Pancreas (tissue), 10 donors: ENCODE measurements around the gene RDH14. TPM values are rescaled to one million over a fixed set of nuclear protein-coding genes. Genes with fewer than 3 reads are reported as not detected.
A peak's percentile ranks its signal among the peaks of the same experiment; 100 is the strongest.

Source experiments
- ATAC-seq, 4 donors: fragments of 200-7000 bp; cut with Tn5 transposase; one replicate each; pipeline versions ENCODE4 v1.8.0 to v1.9.1; 2020; ENCODE audit warnings: mild to moderate bottlenecking in 4 of 4, moderate library complexity in 4 of 4
- DNase-seq, 6 donors: peaks; one replicate each; pipeline ENCODE4 v3.0.0-alpha.2; 2020
- FAIRE-seq: peaks from 2 replicates; lab custom pipeline; 2012; peaks lifted over from hg19 to GRCh38; lab: Jason Lieb, UNC
- H3K27ac ChIP-seq, 4 donors: fragments of 200-600 bp; sonication (generic); 1 replicate in 3 of 4; 2 replicates in 1 of 4; pipeline versions ENCODE4 v1.5.0 to v1.8.0; 2020
- H3K27me3 ChIP-seq, 4 donors: fragments of 200-600 bp; one replicate each; pipeline ENCODE4 v1.8.0; 2021
- H3K36me3 ChIP-seq, 3 donors: fragments of 200-600 bp; sonication (generic) in 1 of 3; one replicate each; pipeline versions ENCODE4 v1.5.0 to v1.8.0; 2020 to 2021
- H3K4me1 ChIP-seq, 3 donors: fragments of 200-600 bp; one replicate each; pipeline ENCODE4 v1.8.0; 2021
- H3K4me3 ChIP-seq, 4 donors: fragments of 200-600 bp; sonication (generic) in 2 of 4; one replicate each; pipeline versions ENCODE4 v1.5.0 to v1.8.0; 2020 to 2021
- H3K9me3 ChIP-seq, 4 donors: fragments of 200-600 bp; one replicate each; pipeline ENCODE4 v1.8.0; 2021
- WGBS, 2 donors: extraction: QIAGEN DNeasy Blood & Tissue Kit; methylation state at CpG; one replicate each; pipeline ENCODE4 v1.1.7; 2013; 5-methylcytosine and 5-hydroxymethylcytosine counted together
- intact Hi-C, 3 donors: fragments of 100-400 bp; cut with DNase I; formaldehyde crosslinking; loops; one replicate each; pipeline versions ENCODE4 v1.11.1 to v1.14.2; 2022
- polyA plus RNA-seq, 2 donors: library from polyadenylated mRNA; stranded (reverse); fragments of 200-250 nt; gene quantifications; one replicate each; pipeline ENCODE4 v1.2.3, GENCODE V29; 2013
- total RNA-seq, 6 donors: library from RNA; stranded (reverse); fragmentation: NEBNext Ultra II Directional in 4 of 6; extraction: Animal tissue kit (Norgen Biotek cat#: 25700) in 4 of 6; gene quantifications; one replicate each; pipeline versions ENCODE4 v1.2.1 to v1.2.4, GENCODE V29; 2021 to 2023
- TF ChIP-seq, protein P1 (sequence below), 4 donors: fragments of 200-600 bp; sonication (generic) in 3 of 4; IDR thresholded peaks; one replicate each; pipeline versions ENCODE4 v1.5.0 to v1.8.0; 2021; ENCODE audit warnings: antibody characterized with exemption in 4 of 4
- donor health status: healthy with polysubstance abuse.
- donor health status: DM: no; HTN: no; CAD: no; lungs with moderate emphysema.
- donor health status: DM: no; HTN: no; CAD: no.
- donor health status: control.
- donor health status: control.
- donor health status: Bipolar disorder and iron deficiency.
- donor health status: DM: yes; HTN: yes; CAD: no.
- donor health status: DM: no; HTN: no; CAD: no.
- donor health status: DM: no; HTN: no; CAD: no.
- donor health status: DM: yes; HTN: yes; CAD: no.

The RDH14 gene
- total and polyA plus RNA-seq, 8 donors, result 8.0 to 13.6 (median 8.9) TPM

DNA sequence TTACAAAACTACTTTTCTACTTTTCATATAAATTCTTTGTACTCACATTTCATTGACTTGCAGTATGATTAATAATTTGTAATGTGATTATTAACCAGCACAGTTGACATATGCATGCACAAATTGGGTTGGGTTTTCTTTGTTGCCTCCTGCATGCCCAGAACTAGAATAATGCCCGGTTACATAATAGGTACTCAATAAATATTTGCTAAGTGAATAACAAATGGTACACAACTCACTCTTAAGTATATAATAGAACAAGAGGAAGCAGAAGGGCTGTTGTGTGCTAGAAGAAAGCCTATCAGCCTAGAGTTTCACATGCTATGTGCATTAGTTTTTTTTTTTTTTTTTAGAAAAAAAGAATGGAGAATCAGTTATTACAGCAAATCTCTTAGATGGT is 9.3 kb downstream of the RDH14 start:
- FAIRE-seq (no peak), ATAC-seq (peak; percentile 72 to 84 (median 78)), DNase-seq (no peak)
- Histone ChIP-seq H3K9me3 (no peaks in the 10 kb centered on the region), H3K4me3 (no peak overlapping the region), H3K27me3 (no peaks in the 10 kb centered on the region), H3K36me3 (peaks cover 0 to 10% (median 3%) of the 10 kb centered on the region in 3 donors), H3K27ac (peak overlapping the region in 1 of 4 donors; percentile 1), H3K4me1 (peaks cover 9 to 24% (median 19%) of the 10 kb centered on the region in 3 donors)
- TF ChIP-seq, protein P1, sequence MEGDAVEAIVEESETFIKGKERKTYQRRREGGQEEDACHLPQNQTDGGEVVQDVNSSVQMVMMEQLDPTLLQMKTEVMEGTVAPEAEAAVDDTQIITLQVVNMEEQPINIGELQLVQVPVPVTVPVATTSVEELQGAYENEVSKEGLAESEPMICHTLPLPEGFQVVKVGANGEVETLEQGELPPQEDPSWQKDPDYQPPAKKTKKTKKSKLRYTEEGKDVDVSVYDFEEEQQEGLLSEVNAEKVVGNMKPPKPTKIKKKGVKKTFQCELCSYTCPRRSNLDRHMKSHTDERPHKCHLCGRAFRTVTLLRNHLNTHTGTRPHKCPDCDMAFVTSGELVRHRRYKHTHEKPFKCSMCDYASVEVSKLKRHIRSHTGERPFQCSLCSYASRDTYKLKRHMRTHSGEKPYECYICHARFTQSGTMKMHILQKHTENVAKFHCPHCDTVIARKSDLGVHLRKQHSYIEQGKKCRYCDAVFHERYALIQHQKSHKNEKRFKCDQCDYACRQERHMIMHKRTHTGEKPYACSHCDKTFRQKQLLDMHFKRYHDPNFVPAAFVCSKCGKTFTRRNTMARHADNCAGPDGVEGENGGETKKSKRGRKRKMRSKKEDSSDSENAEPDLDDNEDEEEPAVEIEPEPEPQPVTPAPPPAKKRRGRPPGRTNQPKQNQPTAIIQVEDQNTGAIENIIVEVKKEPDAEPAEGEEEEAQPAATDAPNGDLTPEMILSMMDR (IDR thresholded peaks at IDR 0.05), result no peak
- intact Hi-C loops, result no loop called here
- 8 to 13% methylated on average over 1 of the region's 1 CpG for WGBS, 2 donors

GRCh38 chr2:18550433-18550832 is 10.0 kb downstream of the RDH14 start:
- TF ChIP-seq, protein P1 (IDR thresholded peaks at IDR 0.05), result no peak
- 33 to 53% methylated on average over 2 of the region's 2 CpGs for WGBS, 2 donors
- FAIRE-seq, result no peak
- no peak overlapping the region for H3K27ac ChIP-seq
- H3K4me1 ChIP-seq, result peaks cover 9 to 24% (median 19%) of the 10 kb centered on the region in 3 donors
- H3K9me3 ChIP-seq, result no peaks in the 10 kb centered on the region
- H3K36me3 ChIP-seq, result peaks cover 0 to 9% (median 3%) of the 10 kb centered on the region in 3 donors
- DNase-seq, result no peak
- no peak overlapping the region for H3K4me3 ChIP-seq
- peak; percentile 47 to 73 (median 64) for ATAC-seq
- no peaks in the 10 kb centered on the region for H3K27me3 ChIP-seq
- intact Hi-C loops, result no loop called here

GRCh38 chr2:18549083-18549482 is 11.4 kb downstream of the RDH14 start:
- DNase-seq (no peak), ATAC-seq (no peak), FAIRE-seq (no peak)
- intact Hi-C loops, result no loop called here
- no peak overlapping the region for H3K4me3 ChIP-seq
- peaks cover 9 to 24% (median 19%) of the 10 kb centered on the region in 3 donors for H3K4me1 ChIP-seq
- no peaks in the 10 kb centered on the region for H3K27me3 ChIP-seq
- 93 to 94% methylated on average over 2 of the region's 2 CpGs for WGBS, 2 donors
- no peak overlapping the region for H3K27ac ChIP-seq
- TF ChIP-seq, protein P1 (IDR thresholded peaks at IDR 0.05), result no peak
- no peaks in the 10 kb centered on the region for H3K36me3 ChIP-seq
- no peaks in the 10 kb centered on the region for H3K9me3 ChIP-seq

GRCh38 chr2:18548621-18549020 is 11.8 kb downstream of the RDH14 start:
- Histone ChIP-seq H3K4me3 (no peak overlapping the region), H3K27me3 (no peaks in the 10 kb centered on the region), H3K9me3 (no peaks in the 10 kb centered on the region), H3K27ac (no peak overlapping the region), H3K4me1 (peaks cover 9 to 24% (median 19%) of the 10 kb centered on the region in 3 donors), H3K36me3 (no peaks in the 10 kb centered on the region)
- WGBS, 2 donors, result 68% methylated on average over 1 of the region's 1 CpG
- FAIRE-seq (no peak), DNase-seq (no peak), ATAC-seq (no peak)
- TF ChIP-seq, protein P1 (IDR thresholded peaks at IDR 0.05), result no peak
- intact Hi-C loops, result no loop called here

DNA sequence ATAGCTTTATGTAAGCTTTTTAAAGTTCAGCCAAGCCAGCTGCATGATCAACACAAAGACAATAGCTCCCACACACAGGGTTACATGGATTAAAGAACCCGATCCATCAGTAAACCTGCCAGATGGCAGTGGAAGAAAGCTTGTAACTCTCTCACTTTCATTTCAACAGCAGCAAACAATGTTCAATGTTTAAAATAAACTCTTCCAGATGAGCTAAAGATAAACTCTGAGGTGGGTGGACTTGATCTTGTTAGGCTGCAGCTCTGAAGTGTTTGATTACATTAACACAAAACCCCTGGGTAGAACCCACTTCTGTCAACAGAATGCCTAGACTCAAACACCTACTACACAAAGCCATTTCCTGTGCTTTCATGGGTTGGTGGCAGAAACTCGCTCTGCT is 13.9 kb downstream of the RDH14 start:
- FAIRE-seq, result no peak
- WGBS, 2 donors, result 86 to 92% methylated on average over 2 of the region's 2 CpGs
- ATAC-seq, result no peak
- Histone ChIP-seq H3K4me1 (peaks cover 8 to 11% (median 10%) of the 10 kb centered on the region in 3 donors), H3K27ac (no peak overlapping the region), H3K36me3 (no peaks in the 10 kb centered on the region), H3K27me3 (no peaks in the 10 kb centered on the region), H3K4me3 (no peak overlapping the region), H3K9me3 (no peaks in the 10 kb centered on the region)
- intact Hi-C loops, result no loop called here
- no peak for DNase-seq
- TF ChIP-seq, protein P1 (IDR thresholded peaks at IDR 0.05), result no peak
